AG04449 (cell line): Measurements from ENCODE around the gene SOBP.
"Not testable (repeated sequence)": the region's sequence is repeated elsewhere in the genome, so short reads cannot be mapped to it uniquely, and the experiment has no call there.

Experiments used
- CTCF ChIA-PET: fragments of 350-600 bp; formaldehyde crosslinking; extraction: SDS; loops from one replicate; lab custom pipeline; 2021; ENCODE audit warnings: antibody characterized with exemption; lab: Yijun Ruan, JAX
- POLR2A ChIA-PET: fragments of 400-600, 350-600 bp; formaldehyde crosslinking; extraction: SDS; loops from one replicate; lab custom pipeline; 2020; ENCODE audit warnings: antibody characterized with exemption, inconsistent platforms; lab: Yijun Ruan, JAX
- DNase-seq: peaks from one replicate; pipeline ENCODE4 v3.0.0-alpha.2; 2010; ENCODE audit warnings: low read depth, low spot score
- H3K4me3 ChIP-seq: 2 replicates; pipeline ENCODE4 v1.5.1; 2011; ENCODE audit warnings: low read depth, mild to moderate bottlenecking, control low read depth, low read length
- CTCF ChIP-seq: IDR thresholded peaks from one replicate; pipeline ENCODE4 v1.5.1; 2011; ENCODE audit warnings: mild to moderate bottlenecking, moderate library complexity, low read length, control low read depth, inconsistent platforms; ENCODE audit not compliant: insufficient read depth; ENCODE audit errors: missing control alignments

Gene SOBP

DNA sequence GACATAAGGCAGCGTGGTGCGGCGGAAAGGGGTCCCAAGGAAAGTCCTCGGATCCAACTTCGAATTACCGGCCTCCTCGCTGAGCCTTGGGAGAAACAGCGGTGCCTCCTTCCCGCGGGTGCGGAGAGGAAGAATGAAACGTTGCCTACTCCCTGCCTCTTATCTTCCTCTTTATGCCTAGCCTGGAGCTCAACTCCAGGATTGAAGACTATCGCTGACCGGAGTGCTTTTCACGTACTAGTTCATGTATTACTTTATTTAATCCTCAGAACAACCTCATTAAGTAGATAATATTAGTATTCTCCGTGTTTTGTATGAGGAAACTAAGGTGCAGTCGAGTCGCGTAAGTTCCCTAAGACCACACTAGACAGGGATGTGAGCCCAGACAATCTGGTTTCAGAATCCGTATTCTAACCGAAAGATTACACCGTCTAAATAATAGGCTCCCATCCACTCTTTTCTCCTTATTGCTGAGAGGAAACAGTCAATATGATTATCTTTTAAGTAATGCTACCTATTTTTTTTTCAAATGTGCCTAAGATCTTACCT is 29.8 kb upstream of the SOBP start:
- POLR2A ChIA-PET, result interaction anchor here (1.2 to 1.9 kb wide), 3 partner anchors 9 to 30 kb away, joined by 3 to 9 read pairs (median 7); partner anchors contain the start of gene SOBP
- CTCF ChIA-PET, result interaction anchor here (0.6 to 2.1 kb wide), 10 partner anchors 8 to 390 kb away, joined by 3 to 25 read pairs (median 4); no protein-coding TSS in a partner anchor
- TF ChIP-seq CTCF, result no peak

GRCh38 chr6:107466062-107466461 is 23.9 kb upstream of the SOBP start:
- CTCF ChIA-PET, result no interaction called here

More for the DNA sequence above, 29.8 kb upstream of the SOBP start:
- DNase-seq, result no peak
- H3K4me3 ChIP-seq, result peak overlapping the region; percentile 96

GRCh38 chr6:107470364-107470763 is 19.6 kb upstream of the SOBP start:
- no peak for DNase-seq
- POLR2A ChIA-PET, result interaction anchor here (2.5 kb wide), 1 partner anchor 11 kb away, joined by 7 read pairs; the partner anchor contains the start of gene PDSS2
- CTCF ChIA-PET, result interaction anchor here (1.4 kb wide), 1 partner anchor 11 kb away, joined by 5 read pairs; the partner anchor contains the start of gene PDSS2
- H3K4me3 ChIP-seq, result no peak overlapping the region
- no peak for TF ChIP-seq CTCF

More at GRCh38 chr6:107466062-107466461, 23.9 kb upstream of the SOBP start:
- no peak for TF ChIP-seq CTCF
- H3K4me3 ChIP-seq, result no peak overlapping the region
- no peak for DNase-seq
- POLR2A ChIA-PET, result no interaction called here

- ChIA-PET POLR2A (no interaction called here), CTCF (no interaction called here)
- no peak for TF ChIP-seq CTCF
- H3K4me3 ChIP-seq, result no peak overlapping the region
- DNase-seq, result no peak
Observed at GRCh38 chr6:107473660-107474059, 16.3 kb upstream of the SOBP start.

- POLR2A ChIA-PET, result not testable (repeated sequence)
Observed at GRCh38 chr6:107475360-107475759, 14.6 kb upstream of the SOBP start.

GRCh38 chr6:107475826-107476225 is 14.1 kb upstream of the SOBP start:
- CTCF ChIA-PET, DNase-seq, POLR2A ChIA-PET, H3K4me3 ChIP-seq: not testable (repeated sequence)

More at GRCh38 chr6:107475360-107475759, 14.6 kb upstream of the SOBP start:
- H3K4me3 ChIP-seq, DNase-seq, CTCF ChIA-PET: not testable (repeated sequence)

DNA sequence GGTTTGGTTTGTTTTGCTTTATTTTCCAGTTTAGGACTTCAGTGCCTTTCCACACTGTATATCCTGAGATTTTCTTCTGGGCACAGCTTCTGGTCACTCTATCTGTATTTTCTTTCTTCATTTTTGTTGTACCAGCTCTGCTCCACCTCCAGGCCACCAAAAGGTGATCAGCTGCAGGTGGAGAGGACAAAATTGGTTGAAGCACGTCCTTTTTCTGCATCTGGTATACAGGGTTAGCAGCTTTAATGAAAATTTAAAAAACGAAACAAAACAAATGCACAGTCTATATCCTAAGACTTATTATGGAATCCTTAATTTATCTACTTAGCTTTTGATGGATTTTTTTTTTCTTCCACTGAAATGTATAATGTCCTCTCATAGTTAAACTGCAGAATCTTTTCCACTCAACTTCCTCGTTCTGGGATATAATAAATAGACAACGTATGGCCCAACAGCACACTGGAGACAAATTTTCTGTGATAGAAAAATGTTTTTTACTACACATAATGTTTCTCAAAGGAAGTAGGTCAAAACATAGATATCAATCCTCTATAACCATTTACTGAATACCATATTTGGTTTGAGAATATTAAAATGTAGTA is 10.7 kb upstream of the SOBP start:
- CTCF ChIA-PET, result no interaction called here
- no peak for DNase-seq
- no peak overlapping the region for H3K4me3 ChIP-seq
- POLR2A ChIA-PET, result no interaction called here
- TF ChIP-seq CTCF, result no peak
